Ureter (tissue), 1 donor: ENCODE data around the gene SFMBT1. TPM values are rescaled to one million over a fixed set of nuclear protein-coding genes. Genes with fewer than 3 reads are reported as not detected.

ENCODE experiments used
- DNase-seq: peaks from one replicate; pipeline ENCODE4 v3.0.0-alpha.2; 2020; ENCODE audit warnings: low spot score
- total RNA-seq: library from RNA; stranded (reverse); gene quantifications from one replicate; pipeline ENCODE4 v1.2.4, GENCODE V29; 2023
- donor health status: DM: yes; HTN: yes; CAD: no.

Gene SFMBT1
- total RNA-seq, 1 donor from 2014 or later, result 15.1 TPM

GRCh38 chr3:52920841-52921240, 125.0 kb downstream of the SFMBT1 start:
- DNase-seq, result no peak

GRCh38 chr3:52917044-52917443, 128.8 kb downstream of the SFMBT1 start:
- no peak for DNase-seq

GRCh38 chr3:52915294-52915693, 130.6 kb downstream of the SFMBT1 start:
- DNase-seq, result no peak

- DNase-seq, result no peak
These were observed 132.8 kb downstream of the SFMBT1 start for GRCh38 chr3:52912885-52913731.

- DNase-seq, result no peak
These were observed 135.1 kb downstream of the SFMBT1 start for GRCh38 chr3:52910823-52911222.

GRCh38 chr3:52907497-52907896, 138.4 kb downstream of the SFMBT1 start:
- DNase-seq, result no peak

GRCh38 chr3:52904552-52904951, 141.3 kb downstream of the SFMBT1 start:
- no peak for DNase-seq

GRCh38 chr3:52904000-52904399, 141.9 kb downstream of the SFMBT1 start:
- no peak for DNase-seq

- peak; percentile 88 for DNase-seq
These were observed 148.4 kb downstream of the SFMBT1 start, which contains the start of gene STIMATE for GRCh38 chr3:52897130-52898122. TSS of gene STIMATE (minus strand) at chr3:52897548. CDS start at chr3:52897450, 98 bp downstream.

- DNase-seq, result no peak
These were observed 149.3 kb downstream of the SFMBT1 start for GRCh38 chr3:52896613-52897012.

GRCh38 chr3:52896151-52896550, 149.7 kb downstream of the SFMBT1 start:
- no peak for DNase-seq

- no peak for DNase-seq
These were observed 150.5 kb downstream of the SFMBT1 start for GRCh38 chr3:52895418-52895817.

GRCh38 chr3:52894756-52895155, 151.1 kb downstream of the SFMBT1 start:
- no peak for DNase-seq

- no peak for DNase-seq
These were observed 152.2 kb downstream of the SFMBT1 start for GRCh38 chr3:52893723-52894122.

- DNase-seq, result no peak
These were observed 153.1 kb downstream of the SFMBT1 start for GRCh38 chr3:52892625-52893311.

- DNase-seq, result no peak
These were observed 153.6 kb downstream of the SFMBT1 start for GRCh38 chr3:52892290-52892624.

- DNase-seq, result no peak
These were observed 154.2 kb downstream of the SFMBT1 start for GRCh38 chr3:52891615-52892081.

GRCh38 chr3:52891164-52891563, 154.7 kb downstream of the SFMBT1 start:
- DNase-seq, result no peak

- no peak for DNase-seq
These were observed 155.1 kb downstream of the SFMBT1 start for GRCh38 chr3:52890735-52891134.

- DNase-seq, result no peak
These were observed 156.0 kb downstream of the SFMBT1 start for GRCh38 chr3:52889901-52890300.

GRCh38 chr3:52887166-52887565, 158.7 kb downstream of the SFMBT1 start:
- no peak for DNase-seq
